ENCODE data around the gene DUSP11.
"Not testable (repeated sequence)": the region's sequence is repeated elsewhere in the genome, so short reads cannot be mapped to it uniquely, and the experiment has no call there.

Gene DUSP11

GRCh38 chr2:73766994-73767393 lies 12.9 kb downstream of the DUSP11 start:
- H3K27me3 ChIP-seq (ENCODE audit: control insufficient read depth in 1 of 2, insufficient read depth in 2 of 2, low read length in 2 of 2) = no peaks in the 10 kb centered on the region
- peaks cover 54% of the 10 kb centered on the region for H3K36me3 ChIP-seq (ENCODE audit: insufficient read depth, low read length)
- no peaks in the 10 kb centered on the region for H3K4me1 ChIP-seq (ENCODE audit: insufficient read depth, low read length)
- H3K4me3 ChIP-seq (ENCODE audit: low read depth in 1 of 2, low read length in 2 of 2) = no peak overlapping the region
- no peak overlapping the region for H3K27ac ChIP-seq (ENCODE audit: low read depth, low read length)
- H3K9me3 ChIP-seq (ENCODE audit: low read length) = no peaks in the 10 kb centered on the region
- no peak overlapping the region for H3K9ac ChIP-seq (ENCODE audit: low read length)

GRCh38 chr2:73766349-73766748 lies 13.6 kb downstream of the DUSP11 start:
- Histone ChIP-seq H3K27me3 (ENCODE audit: control insufficient read depth in 1 of 2, insufficient read depth in 2 of 2, low read length in 2 of 2) (no peaks in the 10 kb centered on the region), H3K36me3 (ENCODE audit: insufficient read depth, low read length) (peaks cover 58% of the 10 kb centered on the region), H3K9me3 (ENCODE audit: low read length) (no peaks in the 10 kb centered on the region), H3K9ac (ENCODE audit: low read length) (no peak overlapping the region), H3K4me1 (ENCODE audit: insufficient read depth, low read length) (no peaks in the 10 kb centered on the region), H3K4me3 (ENCODE audit: low read depth in 1 of 2, low read length in 2 of 2) (no peak overlapping the region), H3K27ac (ENCODE audit: low read depth, low read length) (no peak overlapping the region)

DNA sequence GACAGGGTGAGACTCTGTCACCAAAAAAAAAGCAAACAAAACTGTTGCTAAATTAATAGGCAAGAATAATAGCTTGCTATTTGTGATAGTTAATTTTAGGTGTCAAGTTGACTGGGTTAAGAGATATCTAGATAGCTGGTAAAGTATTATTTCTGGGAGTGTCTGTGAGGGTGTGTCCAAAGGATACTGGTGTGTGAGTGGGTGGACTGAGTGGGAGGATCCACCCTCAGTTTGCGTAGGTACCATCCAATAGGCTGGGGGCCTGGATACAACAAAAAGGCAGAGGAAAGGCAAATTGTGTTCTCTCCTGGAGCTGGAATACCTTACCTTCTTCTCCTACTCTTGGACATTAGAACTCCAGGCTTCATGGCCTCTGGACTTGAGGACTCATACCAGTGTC lies 15.0 kb downstream of the DUSP11 start:
- Histone ChIP-seq H3K27me3 (ENCODE audit: control insufficient read depth in 1 of 2, insufficient read depth in 2 of 2, low read length in 2 of 2) (no peaks in the 10 kb centered on the region), H3K9ac (ENCODE audit: low read length) (no peak overlapping the region), H3K9me3 (ENCODE audit: low read length) (no peaks in the 10 kb centered on the region), H3K27ac (ENCODE audit: low read depth, low read length) (no peak overlapping the region), H3K4me1 (ENCODE audit: insufficient read depth, low read length) (peaks cover under 1% of the 10 kb centered on the region), H3K36me3 (ENCODE audit: insufficient read depth, low read length) (peaks cover 66% of the 10 kb centered on the region), H3K4me3 (ENCODE audit: low read depth in 1 of 2, low read length in 2 of 2) (no peak overlapping the region)

- Histone ChIP-seq H3K27ac (ENCODE audit: low read depth, low read length) (no peak overlapping the region), H3K4me1 (ENCODE audit: insufficient read depth, low read length) (peaks cover 12% of the 10 kb centered on the region), H3K4me3 (ENCODE audit: low read depth in 1 of 2, low read length in 2 of 2) (no peak overlapping the region), H3K27me3 (ENCODE audit: control insufficient read depth in 1 of 2, insufficient read depth in 2 of 2, low read length in 2 of 2) (no peaks in the 10 kb centered on the region), H3K9me3 (ENCODE audit: low read length) (no peaks in the 10 kb centered on the region), H3K9ac (ENCODE audit: low read length) (no peak overlapping the region), H3K36me3 (ENCODE audit: insufficient read depth, low read length) (peaks cover 58% of the 10 kb centered on the region)
Measured at GRCh38 chr2:73762571-73762970, 17.3 kb downstream of the DUSP11 start.

GRCh38 chr2:73759904-73760303 lies 20.0 kb downstream of the DUSP11 start:
- Histone ChIP-seq H3K9me3 (ENCODE audit: low read length) (no peaks in the 10 kb centered on the region), H3K27ac (ENCODE audit: low read depth, low read length) (no peak overlapping the region), H3K27me3 (ENCODE audit: control insufficient read depth in 1 of 2, insufficient read depth in 2 of 2, low read length in 2 of 2) (no peaks in the 10 kb centered on the region), H3K4me3 (ENCODE audit: low read depth in 1 of 2, low read length in 2 of 2) (no peak overlapping the region), H3K9ac (ENCODE audit: low read length) (no peak overlapping the region), H3K4me1 (ENCODE audit: insufficient read depth, low read length) (peaks cover 12% of the 10 kb centered on the region), H3K36me3 (ENCODE audit: insufficient read depth, low read length) (peaks cover 49% of the 10 kb centered on the region)

GRCh38 chr2:73759285-73759764 lies 20.6 kb downstream of the DUSP11 start:
- Histone ChIP-seq H3K27me3 (ENCODE audit: control insufficient read depth in 1 of 2, insufficient read depth in 2 of 2, low read length in 2 of 2) (no peaks in the 10 kb centered on the region), H3K27ac (ENCODE audit: low read depth, low read length) (no peak overlapping the region), H3K9me3 (ENCODE audit: low read length) (no peaks in the 10 kb centered on the region), H3K36me3 (ENCODE audit: insufficient read depth, low read length) (peaks cover 44% of the 10 kb centered on the region), H3K9ac (ENCODE audit: low read length) (no peak overlapping the region), H3K4me1 (ENCODE audit: insufficient read depth, low read length) (peaks cover 12% of the 10 kb centered on the region), H3K4me3 (ENCODE audit: low read depth in 1 of 2, low read length in 2 of 2) (no peak overlapping the region)

DNA sequence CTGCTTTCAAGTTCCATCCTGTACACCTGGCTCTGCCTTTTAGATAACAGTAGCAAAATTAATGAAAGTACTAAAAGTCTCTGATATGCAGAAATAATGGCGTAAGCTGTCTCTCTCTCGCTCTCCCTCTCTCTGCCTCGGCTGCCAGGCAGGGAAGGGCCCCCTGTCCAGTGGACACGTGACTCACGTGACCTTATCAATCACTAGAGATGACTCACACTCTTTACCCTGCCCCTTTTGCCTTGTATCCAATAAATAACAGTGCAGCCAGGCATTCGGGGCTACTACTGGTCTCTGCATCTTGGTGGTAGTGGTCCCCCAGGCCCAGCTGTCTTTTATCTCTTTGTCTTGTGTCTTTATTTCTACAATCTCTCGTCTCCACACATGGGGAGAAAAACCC lies 25.6 kb downstream of the DUSP11 start:
- H3K9ac ChIP-seq (ENCODE audit: low read length); H3K27ac ChIP-seq (ENCODE audit: low read depth, low read length); H3K4me3 ChIP-seq (ENCODE audit: low read depth in 1 of 2, low read length in 2 of 2); H3K9me3 ChIP-seq (ENCODE audit: low read length); H3K27me3 ChIP-seq (ENCODE audit: control insufficient read depth in 1 of 2, insufficient read depth in 2 of 2, low read length in 2 of 2); H3K4me1 ChIP-seq (ENCODE audit: insufficient read depth, low read length): not testable (repeated sequence)
- H3K36me3 ChIP-seq (ENCODE audit: insufficient read depth, low read length) = peaks cover 29% of the 10 kb centered on the region

DNA sequence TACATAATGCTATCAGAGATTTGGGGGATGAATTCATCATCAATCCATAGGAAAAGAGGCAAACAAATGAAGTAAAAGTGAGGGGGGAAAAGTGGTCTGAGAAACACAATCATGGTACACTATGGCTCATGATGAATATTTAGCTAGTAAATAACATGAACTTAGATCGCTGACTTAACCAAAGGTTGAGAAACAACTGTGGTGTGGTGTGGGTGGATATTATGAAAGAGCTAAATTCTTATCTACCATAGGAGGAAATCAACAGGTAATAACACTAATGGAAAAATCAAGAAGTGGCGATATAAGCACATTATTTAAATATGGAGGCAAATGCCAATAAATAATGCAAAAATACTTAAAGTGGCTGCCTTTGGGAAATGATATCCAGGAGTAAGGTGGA lies 30.6 kb downstream of the DUSP11 start:
- Histone ChIP-seq H3K36me3 (ENCODE audit: insufficient read depth, low read length) (peaks cover 27% of the 10 kb centered on the region), H3K4me3 (ENCODE audit: low read depth in 1 of 2, low read length in 2 of 2) (no peak overlapping the region), H3K27me3 (ENCODE audit: control insufficient read depth in 1 of 2, insufficient read depth in 2 of 2, low read length in 2 of 2) (no peaks in the 10 kb centered on the region), H3K4me1 (ENCODE audit: insufficient read depth, low read length) (no peaks in the 10 kb centered on the region), H3K9ac (ENCODE audit: low read length) (no peak overlapping the region), H3K9me3 (ENCODE audit: low read length) (no peaks in the 10 kb centered on the region), H3K27ac (ENCODE audit: low read depth, low read length) (no peak overlapping the region)

DNA sequence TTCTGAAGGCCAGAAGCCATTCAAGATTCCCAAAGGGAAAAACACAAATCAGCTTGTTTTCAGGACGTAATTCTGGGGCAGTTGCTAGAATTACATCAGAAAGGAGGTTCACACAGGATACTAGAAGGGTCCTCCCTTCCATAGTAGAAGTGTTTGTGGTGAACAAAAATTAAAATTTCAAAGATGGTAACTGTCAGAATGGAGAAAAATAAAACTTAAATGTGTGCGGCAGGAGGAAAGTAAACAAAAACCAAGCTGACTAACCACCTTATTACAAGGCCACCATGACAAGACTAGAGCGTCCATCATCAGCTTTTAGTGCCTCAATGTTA lies 33.1 kb downstream of the DUSP11 start:
- Histone ChIP-seq H3K27me3 (ENCODE audit: control insufficient read depth in 1 of 2, insufficient read depth in 2 of 2, low read length in 2 of 2) (no peaks in the 10 kb centered on the region), H3K27ac (ENCODE audit: low read depth, low read length) (no peak overlapping the region), H3K36me3 (ENCODE audit: insufficient read depth, low read length) (peaks cover 26% of the 10 kb centered on the region), H3K4me3 (ENCODE audit: low read depth in 1 of 2, low read length in 2 of 2) (no peak overlapping the region), H3K4me1 (ENCODE audit: insufficient read depth, low read length) (no peaks in the 10 kb centered on the region), H3K9me3 (ENCODE audit: low read length) (no peaks in the 10 kb centered on the region), H3K9ac (ENCODE audit: low read length) (no peak overlapping the region)

DNA sequence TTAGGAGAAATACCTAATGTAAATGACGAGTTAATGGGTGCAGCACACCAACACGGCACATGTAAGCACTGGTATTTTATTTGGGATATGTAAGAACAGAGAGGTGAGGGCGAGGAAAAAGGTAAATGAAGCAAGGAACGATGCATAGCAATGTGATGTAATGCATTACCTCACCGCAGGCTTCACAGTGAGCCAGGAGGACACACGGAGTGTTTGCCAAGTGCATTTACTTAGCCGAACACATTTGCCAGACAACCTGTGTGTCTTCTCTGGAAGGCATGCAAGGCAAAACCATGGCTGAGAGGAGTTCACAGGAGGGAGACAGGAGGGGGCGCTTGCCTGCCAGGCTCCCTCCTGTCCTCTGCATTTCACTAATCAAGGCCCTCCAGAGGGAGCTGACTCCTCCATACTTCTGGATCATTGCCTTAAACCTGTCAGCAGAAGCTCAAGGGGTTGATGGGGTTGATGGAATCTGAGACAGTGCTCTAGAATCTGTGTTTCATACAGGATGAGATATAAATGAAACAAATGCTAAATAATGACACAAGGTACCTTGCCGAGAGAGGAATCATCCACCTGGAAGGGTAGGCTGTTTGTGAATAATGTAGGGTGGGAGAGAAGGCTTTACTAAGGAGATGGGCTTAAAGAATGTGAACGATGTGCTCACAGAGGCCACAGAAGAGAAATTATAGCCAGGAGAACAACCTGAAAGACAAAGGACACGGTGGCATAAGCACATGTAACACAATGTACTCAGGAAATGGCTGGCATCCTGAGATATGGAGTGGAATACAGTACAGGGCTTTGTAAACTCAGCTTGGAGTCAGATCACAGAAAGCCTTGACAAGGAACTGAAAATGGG lies 33.7 kb downstream of the DUSP11 start:
- Histone ChIP-seq H3K4me3 (ENCODE audit: low read depth in 1 of 2, low read length in 2 of 2) (no peak overlapping the region), H3K9ac (ENCODE audit: low read length) (no peak overlapping the region), H3K4me1 (ENCODE audit: insufficient read depth, low read length) (no peaks in the 10 kb centered on the region), H3K9me3 (ENCODE audit: low read length) (no peaks in the 10 kb centered on the region), H3K36me3 (ENCODE audit: insufficient read depth, low read length) (peaks cover 30% of the 10 kb centered on the region), H3K27me3 (ENCODE audit: control insufficient read depth in 1 of 2, insufficient read depth in 2 of 2, low read length in 2 of 2) (no peaks in the 10 kb centered on the region), H3K27ac (ENCODE audit: low read depth, low read length) (no peak overlapping the region)

- H3K27ac ChIP-seq (ENCODE audit: low read depth, low read length) = no peak overlapping the region
- H3K9ac ChIP-seq (ENCODE audit: low read length) = no peak overlapping the region
- H3K9me3 ChIP-seq (ENCODE audit: low read length) = no peaks in the 10 kb centered on the region
- no peaks in the 10 kb centered on the region for H3K27me3 ChIP-seq (ENCODE audit: control insufficient read depth in 1 of 2, insufficient read depth in 2 of 2, low read length in 2 of 2)
- H3K36me3 ChIP-seq (ENCODE audit: insufficient read depth, low read length) = peaks cover 12% of the 10 kb centered on the region
- H3K4me3 ChIP-seq (ENCODE audit: low read depth in 1 of 2, low read length in 2 of 2) = no peak overlapping the region
- H3K4me1 ChIP-seq (ENCODE audit: insufficient read depth, low read length) = peaks cover 11% of the 10 kb centered on the region
Measured at GRCh38 chr2:73740767-73741166, 39.1 kb downstream of the DUSP11 start.

- H3K9ac ChIP-seq (ENCODE audit: low read length) = no peak overlapping the region
- H3K4me3 ChIP-seq (ENCODE audit: low read depth in 1 of 2, low read length in 2 of 2) = no peak overlapping the region
- H3K36me3 ChIP-seq (ENCODE audit: insufficient read depth, low read length) = peaks cover 9% of the 10 kb centered on the region
- no peaks in the 10 kb centered on the region for H3K27me3 ChIP-seq (ENCODE audit: control insufficient read depth in 1 of 2, insufficient read depth in 2 of 2, low read length in 2 of 2)
- no peak overlapping the region for H3K27ac ChIP-seq (ENCODE audit: low read depth, low read length)
- peaks cover 11% of the 10 kb centered on the region for H3K4me1 ChIP-seq (ENCODE audit: insufficient read depth, low read length)
- no peaks in the 10 kb centered on the region for H3K9me3 ChIP-seq (ENCODE audit: low read length)
Measured at GRCh38 chr2:73739101-73739500, 40.8 kb downstream of the DUSP11 start.
